Thyroid gland (tissue), 4 donors: ENCODE results near the gene TNNI2. TPM values are rescaled to one million over a fixed set of nuclear protein-coding genes. Genes with fewer than 3 reads are reported as not detected.
"Not testable (repeated sequence)": the region's sequence is repeated elsewhere in the genome, so short reads cannot be mapped to it uniquely, and the experiment has no call there.

Experiments
- DNase-seq, 2 donors: peaks; one replicate each; pipeline ENCODE4 v3.0.0-alpha.2; 2019
- H3K27ac ChIP-seq, 3 donors: fragments of 200-600 bp; sonication (generic); 1 replicate in 2 of 3; 2 replicates in 1 of 3; pipeline ENCODE4 v1.5.1; 2016 to 2019; ENCODE audit warnings: mild to moderate bottlenecking in 1 of 3, moderate library complexity in 1 of 3
- H3K27me3 ChIP-seq: fragments of 200-600 bp; sonication (generic); one replicate; pipeline ENCODE4 v1.5.1; 2019
- H3K36me3 ChIP-seq, 2 donors: fragments of 200-600 bp; sonication (generic); one replicate each; pipeline ENCODE4 v1.5.1; 2016 to 2019
- H3K4me1 ChIP-seq, 2 donors: fragments of 200-600 bp; sonication (generic); one replicate each; pipeline ENCODE4 v1.5.1; 2017 to 2019
- H3K4me3 ChIP-seq, 3 donors: fragments of 200-600 bp; sonication (generic); replicated peaks in 1 of 3; 1 replicate in 2 of 3; 2 replicates in 1 of 3; pipeline ENCODE4 v1.5.1; 2016; ENCODE audit warnings: mild to moderate bottlenecking in 1 of 3
- H3K9me3 ChIP-seq: fragments of 200-600 bp; sonication (generic); one replicate; pipeline ENCODE4 v1.5.1; 2017
- POLR2A ChIP-seq, 2 donors: fragments of 450-650 bp; IDR thresholded peaks; one replicate each; pipeline ENCODE4 v1.6.1; 2017; ENCODE audit warnings: antibody characterized with exemption in 2 of 2, mild to moderate bottlenecking in 2 of 2, moderate library complexity in 1 of 2
- WGBS, 2 donors: methylation state at CpG; one replicate each; pipeline ENCODE4 v1.1.5; 2017; 5-methylcytosine and 5-hydroxymethylcytosine counted together
- intact Hi-C: fragments of 100-400 bp; cut with DNase I; formaldehyde crosslinking; loops from one replicate; pipeline ENCODE4 v1.15.1; 2023
- total RNA-seq, 4 donors: library from RNA; depleted of rRNA; stranded (reverse); fragments of >200 nt; gene quantifications; one replicate each; pipeline ENCODE4 v1.2.3, GENCODE V29; 2016
- TF ChIP-seq, protein P1 (sequence below), 6 experiments: fragments of 200-600 bp in 3 of 6; fragments of 450-650 bp in 3 of 6; sonication (generic) in 3 of 6; IDR thresholded peaks; one replicate each; pipeline ENCODE4 v1.5.1; 2016 to 2019; ENCODE audit warnings: antibody characterized with exemption in 6 of 6, mild to moderate bottlenecking in 2 of 6, inconsistent platforms in 1 of 6, moderate library complexity in 1 of 6

The TNNI2 gene
- total RNA-seq, 4 donors from 2014 or later = not detected

DNA sequence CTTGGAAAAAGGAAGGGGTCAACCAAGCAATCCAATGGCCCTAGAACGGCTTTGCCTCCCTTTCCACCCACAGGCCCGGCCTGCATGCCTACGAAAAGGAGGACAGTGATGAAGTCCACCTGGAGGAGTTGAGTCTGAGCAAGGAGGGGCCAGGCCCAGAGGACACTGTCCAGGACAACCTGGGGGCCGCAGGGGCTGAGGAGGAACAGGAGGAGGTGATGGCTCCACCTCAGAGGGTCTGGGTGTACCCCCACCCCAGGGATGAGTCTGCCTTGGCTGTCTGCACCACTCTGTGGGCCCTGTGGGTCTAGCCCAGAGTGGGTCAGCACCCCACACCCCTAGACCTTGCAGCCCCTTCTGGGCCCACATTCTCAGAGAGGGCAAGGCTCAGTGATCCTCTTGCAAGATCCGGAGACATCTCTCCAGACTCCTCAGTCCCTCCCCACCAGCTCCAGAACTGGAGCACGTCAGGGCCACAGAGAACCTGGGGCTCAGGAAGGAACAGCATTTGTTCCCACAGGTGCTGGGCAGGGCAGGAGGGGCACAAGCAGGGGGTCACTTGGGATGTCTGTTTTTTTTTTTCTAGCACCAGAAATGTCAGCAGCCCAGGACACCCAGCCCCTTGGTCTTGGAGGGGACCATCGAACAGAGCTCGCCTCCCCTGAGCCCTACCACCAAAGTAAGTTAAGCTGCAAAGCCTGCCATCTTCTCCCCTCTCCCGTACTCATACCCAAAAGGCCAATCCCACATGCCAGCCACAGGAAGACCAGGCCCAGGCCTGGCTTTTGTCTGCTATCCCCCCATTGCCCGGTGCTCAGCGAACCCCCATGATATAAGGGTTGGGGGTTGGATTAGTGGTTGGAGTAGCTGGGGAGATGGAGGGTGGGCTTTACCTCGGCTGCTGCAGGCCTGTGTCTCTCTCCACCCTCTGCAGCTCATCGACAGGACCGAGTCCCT, 44.8 kb downstream of the TNNI2 start:
- 92 to 96% methylated on average over 11 to 12 of the region's 14 CpGs for WGBS, 2 donors
- H3K4me3 ChIP-seq = no peak overlapping the region
- DNase-seq = no peak
- H3K36me3 ChIP-seq = no peaks in the 10 kb centered on the region
- H3K9me3 ChIP-seq = no peaks in the 10 kb centered on the region
- TF ChIP-seq POLR2A (IDR thresholded peaks at IDR 0.05) = no peak
- TF ChIP-seq, protein P1, sequence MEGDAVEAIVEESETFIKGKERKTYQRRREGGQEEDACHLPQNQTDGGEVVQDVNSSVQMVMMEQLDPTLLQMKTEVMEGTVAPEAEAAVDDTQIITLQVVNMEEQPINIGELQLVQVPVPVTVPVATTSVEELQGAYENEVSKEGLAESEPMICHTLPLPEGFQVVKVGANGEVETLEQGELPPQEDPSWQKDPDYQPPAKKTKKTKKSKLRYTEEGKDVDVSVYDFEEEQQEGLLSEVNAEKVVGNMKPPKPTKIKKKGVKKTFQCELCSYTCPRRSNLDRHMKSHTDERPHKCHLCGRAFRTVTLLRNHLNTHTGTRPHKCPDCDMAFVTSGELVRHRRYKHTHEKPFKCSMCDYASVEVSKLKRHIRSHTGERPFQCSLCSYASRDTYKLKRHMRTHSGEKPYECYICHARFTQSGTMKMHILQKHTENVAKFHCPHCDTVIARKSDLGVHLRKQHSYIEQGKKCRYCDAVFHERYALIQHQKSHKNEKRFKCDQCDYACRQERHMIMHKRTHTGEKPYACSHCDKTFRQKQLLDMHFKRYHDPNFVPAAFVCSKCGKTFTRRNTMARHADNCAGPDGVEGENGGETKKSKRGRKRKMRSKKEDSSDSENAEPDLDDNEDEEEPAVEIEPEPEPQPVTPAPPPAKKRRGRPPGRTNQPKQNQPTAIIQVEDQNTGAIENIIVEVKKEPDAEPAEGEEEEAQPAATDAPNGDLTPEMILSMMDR (IDR thresholded peaks at IDR 0.05) = no peak
- peaks cover 5 to 22% of the 10 kb centered on the region in 2 donors for H3K4me1 ChIP-seq
- H3K27ac ChIP-seq = no peak overlapping the region
- no peaks in the 10 kb centered on the region for H3K27me3 ChIP-seq
- intact Hi-C loops = loop anchor here (5.0 kb wide), 1 partner anchor 269 kb away; no protein-coding TSS in a partner anchor

DNA sequence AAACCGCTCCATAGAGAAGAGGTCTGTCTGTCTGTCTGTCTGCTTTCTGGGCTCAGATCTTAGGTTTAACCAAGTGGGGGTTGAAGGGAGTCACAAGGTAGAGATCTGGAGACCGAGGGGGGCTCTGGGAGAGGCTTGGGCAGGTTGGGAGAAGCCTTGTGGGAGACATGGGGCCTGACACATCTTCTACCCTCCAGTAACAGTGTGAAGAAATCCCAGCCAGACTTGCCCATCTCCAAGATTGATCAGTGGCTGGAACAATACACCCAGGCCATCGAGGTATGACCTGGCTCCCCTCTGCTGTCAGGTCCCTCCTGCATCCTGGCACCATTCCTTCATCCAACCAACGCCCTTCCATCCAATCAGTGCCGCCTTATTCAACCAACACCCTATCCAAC, 45.5 kb downstream of the TNNI2 start:
- intact Hi-C loops = loop anchor here (5.0 kb wide), 1 partner anchor 268 kb away; no protein-coding TSS in a partner anchor

DNA sequence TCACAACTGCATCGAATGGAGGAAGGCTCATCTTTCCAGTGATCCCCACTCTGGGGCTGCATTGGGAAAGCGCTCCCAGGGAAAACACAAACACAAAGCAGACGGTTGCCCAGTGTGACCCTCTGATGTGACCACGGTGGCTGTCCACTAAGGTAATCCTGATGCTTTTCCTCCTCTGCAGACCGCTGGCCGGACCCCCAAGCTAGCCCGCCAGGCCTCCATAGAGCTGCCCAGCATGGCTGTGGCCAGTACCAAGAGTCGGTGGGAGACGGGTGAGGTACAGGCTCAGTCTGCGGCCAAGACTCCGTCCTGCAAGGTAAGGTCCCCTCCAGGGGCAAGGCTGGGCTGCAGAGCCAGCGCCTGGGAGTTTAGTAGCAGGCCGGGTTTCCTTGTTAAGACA, 47.8 kb downstream of the TNNI2 start:
- H3K4me3 ChIP-seq, H3K27me3 ChIP-seq, H3K27ac ChIP-seq, DNase-seq, H3K36me3 ChIP-seq, intact Hi-C loops, H3K9me3 ChIP-seq, H3K4me1 ChIP-seq: not testable (repeated sequence)
- 86 to 98% methylated on average over 4 to 6 of the region's 13 CpGs for WGBS, 2 donors

More for the DNA sequence above, 45.5 kb downstream of the TNNI2 start:
- Histone ChIP-seq H3K4me1 (peaks cover 5 to 22% of the 10 kb centered on the region in 2 donors), H3K4me3 (no peak overlapping the region), H3K9me3 (no peaks in the 10 kb centered on the region), H3K36me3 (no peaks in the 10 kb centered on the region), H3K27ac (no peak overlapping the region), H3K27me3 (no peaks in the 10 kb centered on the region)
- 88 to 90% methylated on average over 5 of the region's 5 CpGs for WGBS, 2 donors
- no peak for DNase-seq
- TF ChIP-seq, protein P1 (IDR thresholded peaks at IDR 0.05) = no peak
- TF ChIP-seq POLR2A (IDR thresholded peaks at IDR 0.05) = no peak

DNA sequence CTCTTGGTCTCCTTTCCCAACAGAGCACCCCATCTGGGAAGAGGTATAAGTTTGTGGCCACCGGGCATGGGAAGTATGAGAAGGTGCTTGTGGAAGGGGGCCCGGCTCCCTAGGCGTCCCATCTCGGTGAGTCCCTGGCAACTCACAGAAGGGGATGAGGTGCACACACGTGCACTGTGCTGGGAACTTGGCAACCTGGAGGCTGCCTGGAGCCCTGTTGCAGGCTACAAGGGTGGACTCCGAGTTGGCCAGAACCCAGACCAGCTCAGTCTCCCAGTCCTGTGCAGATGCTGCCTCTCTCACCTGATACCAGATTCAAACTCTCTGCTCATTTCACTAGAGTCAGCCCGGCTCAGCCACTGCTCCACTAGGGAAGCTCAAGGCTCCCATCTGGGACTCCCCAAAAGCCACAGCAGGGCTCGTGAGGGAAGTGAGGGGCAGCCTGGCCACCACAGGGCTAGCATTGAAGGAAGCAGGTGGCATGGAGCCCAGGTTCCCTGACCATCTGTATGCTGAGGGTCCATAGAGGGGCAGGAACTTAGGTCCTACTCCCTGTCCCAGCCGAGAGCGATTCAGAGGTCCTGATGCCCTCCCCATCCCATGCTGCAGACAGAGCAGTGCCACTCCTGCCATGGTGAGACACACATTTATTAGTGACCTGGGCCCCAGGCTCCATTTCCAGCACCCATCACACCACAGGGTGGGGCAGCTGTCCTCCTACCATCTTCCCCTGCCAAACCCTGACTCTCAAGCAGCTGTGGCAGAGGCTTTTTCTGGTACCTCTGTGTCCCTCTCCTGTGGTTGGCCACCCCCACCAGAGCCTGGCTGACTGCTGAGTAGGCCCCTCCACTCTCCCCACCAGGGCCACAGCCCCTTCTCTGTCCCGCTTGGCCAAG, 48.9 kb downstream of the TNNI2 start:
- Histone ChIP-seq H3K27ac (no peak overlapping the region), H3K4me3 (no peak overlapping the region), H3K27me3 (no peaks in the 10 kb centered on the region), H3K4me1 (no peaks in the 10 kb centered on the region), H3K9me3 (no peaks in the 10 kb centered on the region), H3K36me3 (no peaks in the 10 kb centered on the region)
- no peak for DNase-seq
- TF ChIP-seq, protein P1 (IDR thresholded peaks at IDR 0.05) = no peak
- TF ChIP-seq POLR2A (IDR thresholded peaks at IDR 0.05) = no peak
- whole genome bisulfite sequencing, 2 donors = 77 to 82% methylated on average over 3 to 8 of the region's 11 CpGs
- intact Hi-C loops = no loop called here

DNA sequence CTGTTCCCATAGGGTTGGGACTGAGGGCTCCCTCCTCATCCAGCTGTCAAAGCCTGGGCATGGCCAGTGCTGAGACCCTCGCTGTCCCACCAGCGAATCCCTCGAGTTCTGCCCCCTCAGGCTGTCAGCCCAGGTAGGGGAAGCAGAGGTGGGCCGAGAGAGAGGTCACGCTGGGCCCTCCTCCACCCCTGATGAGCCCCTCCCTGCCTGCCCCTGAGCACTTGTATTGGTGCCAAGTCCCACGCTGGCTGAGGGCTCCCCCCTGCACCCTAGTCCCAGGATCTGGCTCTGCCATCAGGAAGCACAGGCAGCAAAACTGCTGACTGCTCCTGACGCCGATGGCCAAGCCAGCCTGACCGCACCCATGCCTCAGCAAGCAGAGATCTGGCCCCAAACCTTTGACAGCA, 49.6 kb downstream of the TNNI2 start:
- no peak for DNase-seq
- 54 to 62% methylated on average over 5 to 9 of the region's 9 CpGs for WGBS, 2 donors
- no peaks in the 10 kb centered on the region for H3K36me3 ChIP-seq
- no peak for TF ChIP-seq POLR2A (IDR thresholded peaks at IDR 0.05)
- TF ChIP-seq, protein P1 (IDR thresholded peaks at IDR 0.05) = no peak
- no peaks in the 10 kb centered on the region for H3K27me3 ChIP-seq
- H3K27ac ChIP-seq = no peak overlapping the region
- intact Hi-C loops = no loop called here
- H3K9me3 ChIP-seq = no peaks in the 10 kb centered on the region
- H3K4me1 ChIP-seq = no peaks in the 10 kb centered on the region
- H3K4me3 ChIP-seq = no peak overlapping the region
